Prostate gland (tissue), 2 donors: ENCODE data around the gene DCC. TPM values are rescaled to one million over a fixed set of nuclear protein-coding genes. Genes with fewer than 3 reads are reported as not detected.

Experiments used
- DNase-seq: peaks from one replicate; pipeline ENCODE4 v3.0.0-alpha.2; 2019; ENCODE audit warnings: low spot score
- H3K27ac ChIP-seq, 2 donors: fragments of 200-600 bp; sonication (generic); 2 replicates each; pipeline ENCODE4 v1.5.1; 2017 to 2019
- H3K27me3 ChIP-seq: fragments of 200-600 bp; sonication (generic); replicated peaks from 2 replicates; pipeline ENCODE4 v1.5.1; 2019; ENCODE audit not compliant: insufficient read depth
- H3K36me3 ChIP-seq, 2 donors: fragments of 200-600 bp; sonication (generic); 1 replicate in 1 of 2; 2 replicates in 1 of 2; pipeline versions ENCODE4 v1.5.1 to v1.8.1; 2017 to 2019
- H3K4me1 ChIP-seq: fragments of 200-600 bp; sonication (generic); replicated peaks from 2 replicates; pipeline ENCODE4 v1.5.1; 2019
- H3K4me3 ChIP-seq, 2 donors: fragments of 200-600 bp; sonication (generic); 2 replicates each; pipeline ENCODE4 v1.5.1; 2017 to 2019
- H3K9me3 ChIP-seq: fragments of 200-600 bp; sonication (generic); 2 replicates; pipeline ENCODE4 v1.5.1; 2017
- POLR2A ChIP-seq: fragments of 450-650 bp; IDR thresholded peaks from one replicate; pipeline ENCODE4 v1.6.1; 2016; ENCODE audit warnings: antibody characterized with exemption, mild to moderate bottlenecking
- POLR2AphosphoS5 ChIP-seq: sonication (generic); formaldehyde crosslinking; IDR thresholded peaks from one replicate; pipeline ENCODE4 v1.6.1; 2017; ENCODE audit warnings: antibody characterized with exemption
- WGBS: methylation state at CpG from one replicate; pipeline ENCODE4 v1.1.5; 2018; 5-methylcytosine and 5-hydroxymethylcytosine counted together
- intact Hi-C: fragments of 100-400 bp; cut with DNase I; formaldehyde crosslinking; loops from one replicate; pipeline ENCODE4 v1.14.2; 2022
- total RNA-seq, 2 donors: library from RNA; depleted of rRNA; stranded (reverse); fragments of >200 nt; gene quantifications; one replicate each; pipeline ENCODE4 v1.1.0, GENCODE V29; 2016
- TF ChIP-seq, protein P1 (sequence below), 4 experiments: fragments of 200-600 bp in 2 of 4; fragments of 450-650 bp in 2 of 4; sonication (generic) in 2 of 4; IDR thresholded peaks; 1 replicate in 3 of 4; 2 replicates in 1 of 4; pipeline ENCODE4 v1.5.1; 2016 to 2019; ENCODE audit warnings: antibody characterized with exemption in 4 of 4, mild to moderate bottlenecking in 2 of 4, moderate library complexity in 2 of 4

The DCC gene
- total RNA-seq, 2 donors from 2014 or later, result 0.55 to 3.7 TPM

DNA sequence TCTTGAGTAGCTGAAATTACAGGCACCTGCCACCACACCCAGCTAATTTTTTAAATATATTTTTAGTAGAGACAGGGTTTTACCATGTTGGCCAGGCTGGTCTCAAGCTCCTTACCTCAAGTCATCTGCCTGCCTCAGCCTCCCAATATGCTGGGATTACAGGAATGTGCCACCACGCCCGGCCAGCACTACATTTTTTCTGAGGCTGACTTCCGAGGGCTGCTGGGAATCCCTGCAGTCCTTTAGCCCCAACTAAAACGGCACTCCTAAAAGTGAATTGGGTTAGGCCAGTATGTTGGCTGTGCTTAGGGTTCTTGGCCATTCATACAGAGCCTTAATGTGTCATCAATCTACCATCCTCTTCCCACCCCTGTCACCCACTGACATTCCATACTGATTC is 375.4 kb downstream of the DCC start:
- no peaks in the 10 kb centered on the region for H3K36me3 ChIP-seq
- intact Hi-C loops, result loop anchor here (10.0 kb wide), 1 partner anchor 189 kb away; no protein-coding TSS in a partner anchor
- WGBS, result 86% methylated on average over 4 of the region's 4 CpGs
- no peaks in the 10 kb centered on the region for H3K9me3 ChIP-seq
- H3K4me1 ChIP-seq, result no peaks in the 10 kb centered on the region
- DNase-seq, result no peak
- H3K27ac ChIP-seq, result no peak overlapping the region
- H3K4me3 ChIP-seq, result no peak overlapping the region
- no peak for TF ChIP-seq POLR2A
- TF ChIP-seq POLR2AphosphoS5, result no peak
- TF ChIP-seq, protein P1, sequence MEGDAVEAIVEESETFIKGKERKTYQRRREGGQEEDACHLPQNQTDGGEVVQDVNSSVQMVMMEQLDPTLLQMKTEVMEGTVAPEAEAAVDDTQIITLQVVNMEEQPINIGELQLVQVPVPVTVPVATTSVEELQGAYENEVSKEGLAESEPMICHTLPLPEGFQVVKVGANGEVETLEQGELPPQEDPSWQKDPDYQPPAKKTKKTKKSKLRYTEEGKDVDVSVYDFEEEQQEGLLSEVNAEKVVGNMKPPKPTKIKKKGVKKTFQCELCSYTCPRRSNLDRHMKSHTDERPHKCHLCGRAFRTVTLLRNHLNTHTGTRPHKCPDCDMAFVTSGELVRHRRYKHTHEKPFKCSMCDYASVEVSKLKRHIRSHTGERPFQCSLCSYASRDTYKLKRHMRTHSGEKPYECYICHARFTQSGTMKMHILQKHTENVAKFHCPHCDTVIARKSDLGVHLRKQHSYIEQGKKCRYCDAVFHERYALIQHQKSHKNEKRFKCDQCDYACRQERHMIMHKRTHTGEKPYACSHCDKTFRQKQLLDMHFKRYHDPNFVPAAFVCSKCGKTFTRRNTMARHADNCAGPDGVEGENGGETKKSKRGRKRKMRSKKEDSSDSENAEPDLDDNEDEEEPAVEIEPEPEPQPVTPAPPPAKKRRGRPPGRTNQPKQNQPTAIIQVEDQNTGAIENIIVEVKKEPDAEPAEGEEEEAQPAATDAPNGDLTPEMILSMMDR (IDR thresholded peaks at IDR 0.05), result no peak
- no peaks in the 10 kb centered on the region for H3K27me3 ChIP-seq

- H3K36me3 ChIP-seq, result no peaks in the 10 kb centered on the region
Observed at GRCh38 chr18:52715991-52716390, 376.0 kb downstream of the DCC start.

GRCh38 chr18:52716973-52717372 is 377.0 kb downstream of the DCC start:
- no peak overlapping the region for H3K27ac ChIP-seq
- 38% methylated on average over 3 of the region's 3 CpGs for WGBS
- TF ChIP-seq, protein P1 (IDR thresholded peaks at IDR 0.05), result no peak
- no peak for TF ChIP-seq POLR2A
- no peak for TF ChIP-seq POLR2AphosphoS5
- H3K27me3 ChIP-seq, result no peaks in the 10 kb centered on the region
- no peaks in the 10 kb centered on the region for H3K4me1 ChIP-seq
- H3K36me3 ChIP-seq, result no peaks in the 10 kb centered on the region
- intact Hi-C loops, result loop anchor here (10.0 kb wide), 1 partner anchor 188 kb away; no protein-coding TSS in a partner anchor
- no peak overlapping the region for H3K4me3 ChIP-seq
- H3K9me3 ChIP-seq, result no peaks in the 10 kb centered on the region
- DNase-seq, result no peak

More at GRCh38 chr18:52715991-52716390, 376.0 kb downstream of the DCC start:
- Histone ChIP-seq H3K27ac (no peak overlapping the region), H3K27me3 (no peaks in the 10 kb centered on the region), H3K4me3 (no peak overlapping the region), H3K9me3 (no peaks in the 10 kb centered on the region), H3K4me1 (no peaks in the 10 kb centered on the region)
- no peak for DNase-seq
- TF ChIP-seq POLR2A, result no peak
- 77% methylated on average over 7 of the region's 7 CpGs for WGBS
- intact Hi-C loops, result loop anchor here (10.0 kb wide), 1 partner anchor 189 kb away; no protein-coding TSS in a partner anchor

DNA sequence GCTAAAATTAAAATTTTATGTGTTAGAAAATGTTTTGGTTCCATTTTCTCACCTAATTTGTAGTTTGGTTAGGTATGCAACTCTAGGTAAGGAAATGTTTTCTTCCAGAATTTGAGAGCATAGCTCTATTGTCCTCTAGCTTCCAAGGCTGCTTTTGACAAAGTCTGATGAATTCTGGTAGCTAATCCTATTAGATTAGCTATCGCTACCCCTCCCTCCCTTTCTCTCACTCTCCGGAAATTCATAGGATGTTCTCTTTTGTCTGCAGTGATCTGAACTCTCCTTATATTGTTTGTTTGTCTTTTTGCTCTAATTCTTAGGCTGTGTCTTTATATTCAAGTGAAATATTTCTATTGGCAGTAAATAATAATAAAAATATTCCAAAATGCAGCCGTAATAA is 382.9 kb downstream of the DCC start:
- H3K36me3 ChIP-seq, result no peaks in the 10 kb centered on the region
- no peaks in the 10 kb centered on the region for H3K27me3 ChIP-seq
- no peak for DNase-seq
- TF ChIP-seq, protein P1 (IDR thresholded peaks at IDR 0.05), result no peak
- TF ChIP-seq POLR2AphosphoS5 (no peak), POLR2A (no peak)
- intact Hi-C loops, result no loop called here
- no peak overlapping the region for H3K4me3 ChIP-seq
- H3K4me1 ChIP-seq, result no peaks in the 10 kb centered on the region
- H3K27ac ChIP-seq, result no peak overlapping the region
- 88% methylated on average over 3 of the region's 3 CpGs for WGBS
- no peaks in the 10 kb centered on the region for H3K9me3 ChIP-seq

GRCh38 chr18:52723550-52723970 is 383.6 kb downstream of the DCC start:
- Histone ChIP-seq H3K4me1 (no peaks in the 10 kb centered on the region), H3K36me3 (no peaks in the 10 kb centered on the region), H3K27ac (no peak overlapping the region), H3K27me3 (no peaks in the 10 kb centered on the region), H3K4me3 (no peak overlapping the region), H3K9me3 (no peaks in the 10 kb centered on the region)
- no peak for TF ChIP-seq POLR2A
- TF ChIP-seq, protein P1 (IDR thresholded peaks at IDR 0.05), result no peak
- no peak for TF ChIP-seq POLR2AphosphoS5
- intact Hi-C loops, result no loop called here
- WGBS, result 60% methylated on average over 3 of the region's 3 CpGs
- DNase-seq, result no peak
